ENCODE results near the gene FFAR2.
"Not testable (repeated sequence)": the region's sequence is repeated elsewhere in the genome, so short reads cannot be mapped to it uniquely, and the experiment has no call there.

FFAR2 gene

DNA sequence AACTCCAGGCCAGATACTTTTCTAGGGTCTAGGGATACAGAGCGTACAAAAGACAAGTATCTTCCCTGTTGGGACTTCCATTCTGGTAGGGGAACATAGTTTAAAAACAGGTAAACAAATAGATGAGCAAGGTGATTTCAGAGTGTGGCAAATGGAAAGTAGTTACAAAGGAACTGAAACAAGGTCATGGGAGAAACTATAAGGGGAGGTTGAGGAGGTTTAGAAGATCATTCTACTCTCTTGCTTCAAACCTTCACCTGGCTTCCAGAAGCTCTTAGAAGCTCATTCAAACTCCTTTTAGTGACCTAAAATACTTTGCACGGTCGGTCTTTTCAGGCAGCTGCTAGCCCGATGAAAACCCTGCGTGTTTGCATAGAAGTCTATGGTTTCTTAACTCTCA is 9.1 kb downstream of the FFAR2 start:
- no peak for DNase-seq (ENCODE audit: low spot score)

DNA sequence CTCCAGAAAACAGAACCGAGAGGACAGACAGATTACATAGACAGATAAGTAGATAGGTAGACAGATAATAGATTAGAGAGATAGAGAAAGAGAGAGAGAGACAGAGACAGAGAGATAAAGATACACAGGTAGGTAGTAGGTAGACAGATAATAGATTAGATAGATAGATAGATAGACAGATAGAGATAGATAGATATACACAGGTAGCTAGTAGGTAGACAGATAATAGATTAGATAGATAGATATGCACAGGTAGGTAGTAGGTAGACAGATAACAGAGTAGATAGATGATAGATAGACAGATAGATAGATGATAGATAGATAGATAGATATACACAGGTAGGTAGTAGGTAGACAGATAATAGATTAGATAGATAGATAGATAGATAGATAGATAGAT is 10.1 kb downstream of the FFAR2 start:
- no peak for DNase-seq (ENCODE audit: low spot score)

DNA sequence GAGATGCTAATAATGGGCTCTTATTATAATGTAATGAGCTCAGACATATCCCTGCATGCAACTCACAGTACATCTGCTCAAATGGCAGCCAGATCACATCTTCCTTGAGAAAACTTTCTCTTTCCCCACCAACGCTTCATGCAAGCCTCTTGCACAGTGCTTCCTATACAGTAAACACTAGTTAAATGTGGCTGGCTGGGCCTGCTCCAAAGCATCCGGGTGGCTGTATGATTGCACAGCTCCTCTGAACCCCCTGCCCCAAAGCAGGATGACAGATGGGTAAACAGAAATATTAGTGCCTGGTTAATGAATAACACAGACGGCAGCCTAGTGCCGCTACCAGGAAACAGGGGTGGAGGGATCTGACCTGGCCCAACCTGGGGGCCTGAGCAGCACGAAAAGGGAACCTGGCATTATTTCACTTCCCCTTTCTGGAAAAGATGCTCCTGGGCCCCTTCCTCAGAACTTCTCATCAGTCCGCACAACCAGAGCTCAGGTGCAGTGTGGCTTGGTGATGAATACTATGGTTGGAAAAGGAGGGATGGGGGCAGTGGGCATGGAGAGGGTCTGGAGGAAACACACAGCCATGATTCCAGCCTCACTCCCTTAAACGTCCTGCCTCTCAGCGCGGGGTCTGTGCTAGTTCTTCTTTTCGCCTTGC is 10.8 kb downstream of the FFAR2 start:
- DNase-seq (ENCODE audit: low spot score), result peak; percentile 77

DNA sequence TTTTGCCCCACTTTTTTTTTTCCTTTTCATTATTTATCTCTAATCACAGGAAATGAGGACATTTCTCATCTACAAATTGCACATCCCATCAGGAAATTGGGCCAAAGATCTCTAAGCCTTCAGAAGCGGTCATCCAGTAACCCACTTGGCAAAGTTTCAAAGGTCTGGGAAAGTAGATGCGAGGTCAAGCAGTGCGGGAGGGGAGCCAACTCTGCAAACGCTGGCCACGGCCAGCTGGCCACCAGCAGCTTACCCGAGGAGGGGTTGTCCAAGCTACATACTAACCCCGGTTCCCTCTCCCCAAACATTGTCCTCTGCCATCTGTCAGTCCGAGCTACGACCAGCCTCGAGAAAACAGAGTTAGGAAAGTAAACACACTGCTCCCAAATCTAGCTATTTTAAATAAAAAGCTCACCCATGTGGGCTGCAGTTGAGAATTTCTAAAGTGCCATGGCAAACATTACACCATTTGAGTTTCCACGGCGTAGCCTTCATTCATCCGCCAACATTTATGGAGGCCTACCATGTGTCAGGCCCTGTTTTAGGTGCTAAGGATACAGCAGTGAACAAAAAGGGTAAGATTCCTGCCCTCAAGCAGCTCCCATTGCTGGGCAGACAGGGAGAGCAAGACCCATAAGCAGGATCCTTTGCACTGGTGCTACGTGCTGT is 11.5 kb downstream of the FFAR2 start:
- peak; percentile 41 for DNase-seq (ENCODE audit: low spot score)

- DNase-seq (ENCODE audit: low spot score), result no peak
Observed at GRCh38 chr19:35460608-35461007, 12.6 kb downstream of the FFAR2 start.

DNA sequence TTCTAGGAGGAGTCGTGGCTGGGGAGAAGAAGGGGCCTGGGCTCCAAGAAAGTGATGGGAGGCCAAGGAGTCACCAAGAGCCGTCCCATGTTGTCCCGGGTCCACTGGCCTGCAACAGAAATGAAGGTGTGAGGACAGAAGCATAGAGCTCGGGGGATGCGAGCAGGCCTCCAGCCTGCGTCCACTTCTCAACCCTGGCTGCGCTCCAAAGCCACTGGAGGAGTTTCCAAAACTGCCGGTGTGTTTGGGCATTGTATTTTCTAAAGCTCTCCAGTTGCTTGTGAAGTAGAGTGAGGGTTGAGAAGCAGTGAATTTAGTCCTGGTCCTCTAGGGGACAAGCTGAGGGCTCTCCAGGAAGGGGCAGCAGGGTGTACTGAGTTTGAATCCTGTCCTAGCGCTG is 13.0 kb downstream of the FFAR2 start:
- no peak for DNase-seq (ENCODE audit: low spot score)

DNA sequence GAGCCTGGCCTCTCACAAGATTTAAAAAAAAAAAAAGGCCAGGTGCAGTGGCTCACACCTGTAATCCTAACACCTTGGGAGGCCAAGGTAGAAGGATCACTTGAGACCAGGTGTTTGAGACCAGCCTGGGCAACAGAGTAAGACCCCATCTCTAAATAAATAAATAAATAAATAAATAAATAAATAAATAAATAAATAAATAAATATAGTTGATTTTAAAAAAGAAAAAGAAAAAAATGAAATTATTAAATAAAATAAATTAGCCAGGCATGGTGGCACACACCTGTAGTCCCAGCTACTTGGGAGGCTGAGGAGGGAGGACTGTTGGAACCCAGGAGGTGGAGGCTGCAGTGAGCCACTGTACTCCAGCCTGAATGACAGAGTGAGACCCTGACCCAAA is 13.7 kb downstream of the FFAR2 start:
- not testable (repeated sequence) for DNase-seq (ENCODE audit: low spot score)

DNA sequence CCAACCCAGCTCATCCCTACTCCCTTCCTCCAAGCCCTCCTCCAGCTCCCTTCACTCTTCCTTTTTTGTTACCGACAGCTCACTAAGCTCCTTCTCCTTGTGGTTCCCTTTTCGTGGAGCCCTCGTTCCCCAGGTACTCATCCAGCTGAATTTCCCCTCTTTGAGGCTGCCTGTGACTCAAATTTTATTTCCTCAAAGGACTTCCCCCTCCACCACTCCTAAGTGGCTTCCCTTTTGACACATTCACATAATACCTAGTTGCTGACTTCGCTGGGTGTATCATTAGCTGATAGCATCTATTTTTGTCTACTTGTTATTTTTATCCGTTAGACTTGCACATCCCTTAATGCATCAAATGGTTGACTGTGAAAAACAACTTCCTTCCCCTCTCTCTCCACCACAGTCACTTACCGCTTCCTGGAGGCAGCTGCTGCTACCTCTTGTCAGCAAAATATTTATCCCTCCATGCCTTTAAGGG is 14.5 kb downstream of the FFAR2 start:
- DNase-seq (ENCODE audit: low spot score), result no peak

GRCh38 chr19:35462956-35463355 is 14.9 kb downstream of the FFAR2 start:
- DNase-seq (ENCODE audit: low spot score), result not testable (repeated sequence)

GRCh38 chr19:35466259-35466658 is 18.2 kb downstream of the FFAR2 start:
- no peak for DNase-seq (ENCODE audit: low spot score)

DNA sequence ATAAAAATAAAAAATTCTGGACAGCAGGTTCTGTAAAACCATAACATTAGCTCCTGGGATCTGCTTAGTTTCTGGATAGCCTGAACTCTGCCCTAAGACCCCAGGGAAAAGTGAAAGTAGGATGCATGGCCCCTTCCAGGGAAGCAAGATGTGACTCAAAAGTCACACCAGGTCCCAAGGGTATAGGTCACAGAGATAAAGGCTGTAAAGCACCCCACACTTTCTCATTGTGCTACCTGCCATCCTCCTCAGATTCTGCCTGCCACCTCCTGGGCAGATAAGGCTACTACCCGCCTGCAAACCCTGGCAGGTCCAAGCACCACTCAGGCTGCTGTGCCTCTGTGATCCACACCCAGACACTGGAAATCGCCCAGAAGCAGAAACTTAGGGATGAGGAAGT is 20.6 kb downstream of the FFAR2 start:
- DNase-seq (ENCODE audit: low spot score), result peak; percentile 45

DNA sequence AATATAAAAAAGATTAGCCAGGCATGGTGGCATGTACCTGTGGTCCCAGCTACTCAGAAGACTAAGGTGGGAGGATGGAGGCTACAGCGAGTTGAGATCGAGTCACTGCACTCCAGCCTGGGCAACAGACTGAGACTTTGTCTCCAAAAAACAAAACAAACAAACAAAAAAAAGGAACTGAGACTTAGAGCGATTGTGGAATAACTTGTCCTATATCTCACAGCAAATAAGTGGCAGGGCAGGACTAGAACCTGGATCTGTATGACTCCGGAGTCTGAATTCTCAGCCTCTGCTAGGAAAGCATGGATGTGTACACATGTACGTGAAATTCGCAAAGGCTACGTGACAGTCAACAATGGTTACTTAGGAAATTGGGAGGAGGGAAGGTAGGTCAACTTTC is 22.1 kb downstream of the FFAR2 start:
- no peak for DNase-seq (ENCODE audit: low spot score)

- DNase-seq (ENCODE audit: low spot score), result not testable (repeated sequence)
Observed at GRCh38 chr19:35471075-35471474, 23.0 kb downstream of the FFAR2 start.

GRCh38 chr19:35471946-35472345 is 23.9 kb downstream of the FFAR2 start:
- DNase-seq (ENCODE audit: low spot score), result no peak

DNA sequence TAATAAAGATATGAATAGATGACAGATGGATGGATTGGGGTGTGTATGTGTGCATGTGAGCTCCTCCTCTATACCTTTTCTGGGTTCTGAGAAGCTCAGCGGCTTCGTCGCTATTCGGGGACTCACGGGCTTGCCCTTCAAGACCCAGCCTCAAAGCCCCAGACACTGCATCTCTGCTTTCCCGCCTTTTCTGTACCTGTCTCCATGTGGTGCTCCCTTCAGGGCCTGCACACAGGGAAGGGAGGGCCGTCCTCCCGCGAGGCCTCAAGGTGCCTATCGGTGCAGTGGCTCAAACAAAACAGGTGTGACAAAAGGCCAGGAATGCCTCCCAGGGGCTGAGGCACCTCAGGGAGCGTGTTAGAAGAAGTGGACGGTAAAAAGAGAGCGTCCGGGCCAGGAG is 26.0 kb downstream of the FFAR2 start:
- no peak for DNase-seq (ENCODE audit: low spot score)

- not testable (repeated sequence) for DNase-seq (ENCODE audit: low spot score)
Observed at GRCh38 chr19:35474594-35474993, 26.5 kb downstream of the FFAR2 start.

DNA sequence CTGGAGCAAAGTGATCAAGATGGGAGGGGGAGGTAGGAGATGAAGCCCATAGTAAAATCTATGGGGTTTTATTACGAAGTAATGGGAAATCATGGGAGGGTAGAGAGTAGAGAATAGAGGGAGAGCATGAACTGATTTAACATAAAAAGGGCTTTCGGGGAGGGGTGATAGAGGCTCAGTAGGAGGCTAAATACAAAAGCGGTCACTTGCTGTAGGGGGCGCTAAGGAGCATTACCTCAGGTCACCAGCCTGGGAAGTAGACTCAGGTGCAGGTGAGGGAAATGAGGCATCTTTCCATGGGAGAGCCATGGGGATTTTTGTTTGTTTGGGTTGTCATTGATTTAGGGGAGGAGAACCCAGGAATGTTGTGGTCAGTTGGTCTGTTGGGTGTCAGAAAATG is 28.1 kb downstream of the FFAR2 start:
- DNase-seq (ENCODE audit: low spot score), result no peak

DNA sequence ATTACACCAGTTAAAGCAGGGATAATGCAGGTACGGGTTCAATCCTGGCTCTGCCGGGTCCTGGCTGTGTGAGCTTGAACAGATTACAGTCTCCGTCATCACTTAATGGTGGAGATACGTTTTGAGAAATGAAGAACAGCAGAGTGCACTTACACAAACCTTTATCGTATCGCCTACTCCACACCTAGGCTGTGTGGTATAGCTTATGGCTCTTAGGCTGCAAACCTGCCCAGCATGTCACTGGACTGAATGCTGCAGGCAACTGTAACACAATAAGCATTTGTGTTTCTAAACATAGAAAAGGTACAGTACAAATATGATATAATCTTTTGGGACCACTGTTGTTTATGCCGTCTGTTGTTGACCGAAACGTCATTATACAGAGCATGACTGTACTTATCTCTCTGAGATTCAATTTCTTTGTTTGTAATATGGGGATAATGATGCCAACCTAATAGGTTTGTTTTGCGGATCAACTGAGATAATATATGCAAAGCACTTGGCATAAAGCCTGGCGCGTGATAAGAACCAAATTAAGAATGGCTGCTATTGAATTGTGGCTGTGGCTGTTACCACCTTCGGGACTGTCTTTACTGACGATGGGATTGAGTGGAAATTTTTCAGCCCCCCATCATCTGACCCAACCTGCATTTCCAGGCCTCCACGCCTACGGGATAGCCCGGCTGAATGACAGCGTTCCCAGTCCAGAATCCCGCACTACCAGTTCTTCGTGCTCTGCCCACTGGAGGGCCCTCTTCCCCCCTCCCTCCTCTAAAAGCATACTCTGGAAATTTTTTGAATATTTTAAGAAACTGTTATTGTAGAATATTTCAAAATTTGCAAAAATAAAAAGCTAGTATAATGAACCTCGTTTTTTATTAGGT is 31.0 kb downstream of the FFAR2 start:
- no peak for DNase-seq (ENCODE audit: low spot score)

GRCh38 chr19:35483089-35483488 is 35.0 kb downstream of the FFAR2 start:
- DNase-seq (ENCODE audit: low spot score), result no peak

DNA sequence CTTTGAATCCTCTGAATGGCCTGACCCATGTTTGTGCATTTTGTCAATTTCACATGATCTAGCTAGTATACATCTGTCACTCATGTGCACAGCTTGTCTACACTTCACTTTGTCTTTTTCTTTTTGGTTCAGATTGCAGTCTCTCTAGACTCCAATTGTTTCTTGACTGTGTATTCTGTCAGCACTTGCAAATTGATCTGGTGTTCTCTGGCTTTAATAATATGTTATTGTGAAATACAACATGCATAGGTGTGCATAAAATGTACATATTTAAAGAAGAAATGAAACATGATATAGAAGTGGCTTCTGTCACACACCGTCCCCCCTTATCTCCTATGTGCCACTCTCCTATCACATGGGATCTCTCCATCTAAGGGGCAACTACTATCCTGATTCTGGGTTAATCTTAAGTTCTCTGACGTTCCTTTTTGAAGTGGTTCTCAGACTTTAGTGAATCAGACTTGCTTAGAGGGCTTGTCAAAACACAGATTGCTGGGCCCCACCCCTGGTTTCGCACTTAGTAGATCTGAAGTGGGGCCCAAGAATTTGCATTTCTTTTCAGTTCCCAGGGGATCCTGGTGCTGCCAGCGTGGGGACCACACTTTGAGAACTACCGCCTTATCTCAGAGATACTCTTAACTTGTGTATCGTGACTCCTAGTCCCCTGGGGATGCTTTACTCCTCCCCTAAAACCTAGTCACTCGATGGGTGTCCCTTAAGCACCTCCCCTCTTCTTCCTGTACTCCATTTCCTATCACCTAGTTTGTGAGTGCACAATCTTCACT is 36.4 kb downstream of the FFAR2 start:
- no peak for DNase-seq (ENCODE audit: low spot score)

DNA sequence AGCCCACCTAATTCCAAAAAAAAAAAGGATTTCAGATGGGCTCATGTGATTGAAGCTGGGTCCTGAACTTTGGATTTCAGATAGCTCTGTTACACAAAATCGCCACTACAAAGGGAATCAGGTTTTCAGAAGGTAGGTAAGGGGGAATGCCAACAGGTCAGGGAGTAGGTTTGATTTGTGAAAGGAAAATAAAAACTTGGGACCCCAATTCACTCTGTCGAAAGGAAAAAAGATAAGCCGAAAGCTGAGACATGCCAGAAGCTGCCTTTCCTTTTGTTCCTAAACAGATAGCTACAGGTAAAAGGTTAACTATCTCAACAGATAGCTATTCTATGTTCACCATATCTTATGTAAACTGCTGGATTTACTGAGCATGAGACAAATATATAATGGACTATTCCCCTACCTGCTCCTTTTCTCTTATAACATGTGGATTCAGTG is 38.2 kb downstream of the FFAR2 start:
- DNase-seq (ENCODE audit: low spot score), result no peak

DNA sequence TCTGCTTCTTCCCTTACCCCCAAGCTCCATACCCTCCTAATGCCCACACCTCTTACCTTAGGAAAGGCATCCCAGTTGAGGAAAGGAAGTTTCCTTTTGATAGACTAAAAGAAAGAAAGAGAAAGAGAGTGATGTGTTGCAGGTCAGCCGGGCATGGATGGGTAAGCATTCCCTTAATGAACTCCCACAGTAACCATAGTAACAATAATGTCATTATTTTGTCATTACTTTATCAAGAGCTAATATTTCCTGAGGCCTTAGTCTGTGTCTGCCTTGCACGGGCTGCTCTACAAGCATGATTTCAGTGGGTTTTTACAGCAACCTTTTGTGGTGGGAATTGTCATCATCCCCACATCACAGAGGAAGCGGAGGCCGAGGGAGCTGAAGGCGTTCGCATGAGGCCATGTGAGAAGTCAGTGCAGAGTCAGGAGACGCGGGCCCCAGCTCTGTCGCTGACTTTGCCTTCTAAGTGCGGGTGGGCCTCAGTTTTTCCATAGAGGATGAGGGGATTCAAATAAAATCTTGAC is 39.7 kb downstream of the FFAR2 start:
- no peak for DNase-seq (ENCODE audit: low spot score)
